NCI-H526 (cell line): Measurements from ENCODE around the gene CUBN.
"Not testable (repeated sequence)": the region's sequence is repeated elsewhere in the genome, so short reads cannot be mapped to it uniquely, and the experiment has no call there.

Source experiments
- DNase-seq, 2 experiments: peaks; one replicate each; lab custom pipeline; 2025; lab: John Stamatoyannopoulos, UW

The CUBN gene

DNA sequence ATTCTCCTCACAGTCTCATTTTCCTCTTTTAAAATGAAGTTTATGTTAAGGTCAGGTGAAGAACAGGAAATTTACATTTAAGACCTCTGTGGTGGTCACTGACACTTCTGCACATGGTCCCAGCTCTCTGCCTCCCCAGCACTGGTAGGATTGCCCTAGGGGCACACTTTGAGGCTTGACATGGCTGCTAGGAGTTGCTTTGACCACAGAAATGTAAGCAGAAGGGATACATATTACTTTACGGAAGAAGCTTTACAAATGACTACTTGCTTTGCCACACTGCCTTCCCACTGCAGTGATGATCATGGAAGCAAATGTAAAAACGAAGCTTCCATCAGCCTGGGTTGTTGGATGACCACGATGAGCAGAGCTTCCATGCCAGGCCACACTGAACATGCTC, 259.3 kb downstream of the CUBN start:
- DNase-seq: no peak

DNA sequence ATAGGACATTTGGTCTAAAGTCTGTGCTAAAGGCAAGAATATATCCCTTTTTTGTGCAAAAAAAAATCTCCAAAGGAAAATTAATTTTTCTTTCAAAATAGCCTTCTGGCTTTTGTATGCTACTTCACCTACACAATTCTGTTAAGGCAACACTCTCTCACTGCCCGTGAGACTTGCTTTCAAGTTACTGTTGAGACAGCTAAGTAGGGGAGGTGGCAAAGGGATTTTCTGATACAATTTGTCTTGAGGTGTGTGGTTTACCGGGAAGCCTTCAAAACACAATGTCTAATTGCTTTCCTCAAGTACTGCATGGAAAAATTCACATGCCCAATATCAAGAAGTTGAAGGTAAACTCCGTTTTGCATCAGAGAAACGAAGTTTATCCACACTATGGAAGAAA, 261.6 kb downstream of the CUBN start:
- no peak for DNase-seq

DNA sequence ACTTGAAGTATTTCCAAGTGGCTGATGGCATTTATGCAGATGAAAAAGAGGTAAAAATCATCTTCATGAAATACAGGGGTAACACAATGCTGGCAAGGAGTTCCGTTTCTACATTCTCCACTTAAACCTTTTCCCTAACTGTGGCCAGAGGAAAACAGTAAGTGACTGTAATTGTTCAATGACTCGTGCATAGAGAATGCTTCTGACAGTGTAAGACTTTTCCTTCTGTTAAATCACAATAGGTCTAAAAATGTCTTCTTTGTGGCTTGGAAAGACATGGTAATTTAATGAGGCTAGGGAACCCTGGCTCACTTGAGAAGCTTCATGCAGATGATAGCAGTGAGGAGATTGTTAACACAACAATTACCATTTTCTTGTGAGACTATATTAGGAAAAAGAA, 262.1 kb downstream of the CUBN start:
- DNase-seq: no peak

DNA sequence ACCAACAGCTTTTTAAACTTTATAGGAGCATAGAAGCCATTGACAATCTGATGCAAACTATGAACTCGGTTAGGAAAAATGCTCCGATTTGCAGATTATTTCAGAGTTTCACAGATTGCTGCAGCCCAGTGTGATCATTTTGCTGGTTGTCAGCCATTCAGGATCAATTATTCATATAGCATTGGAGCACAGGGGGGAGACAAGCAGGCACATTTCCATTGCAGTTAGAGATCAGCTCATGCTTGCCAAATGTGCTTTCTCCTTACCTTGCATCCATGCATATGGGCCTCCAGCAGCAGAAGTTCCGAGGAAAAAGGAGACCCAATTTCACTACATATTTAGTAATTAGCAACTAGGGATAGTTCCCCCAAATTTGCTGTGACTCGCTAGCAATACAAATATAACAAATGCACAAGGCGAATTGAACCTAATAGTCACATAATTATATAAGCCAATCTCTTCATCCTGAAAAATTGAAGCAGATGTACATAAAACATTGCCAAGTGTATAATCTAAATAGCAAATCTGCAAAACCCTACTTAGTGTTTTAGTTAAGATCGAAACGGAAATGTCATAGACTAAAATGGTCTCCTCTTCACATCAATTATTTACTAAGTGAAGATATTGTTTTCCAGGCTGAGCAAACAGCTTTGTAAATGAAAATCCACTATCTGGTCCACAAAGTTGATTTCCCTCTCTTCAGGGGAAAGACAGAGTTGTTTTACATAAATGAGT, 262.9 kb downstream of the CUBN start:
- DNase-seq: no peak

DNA sequence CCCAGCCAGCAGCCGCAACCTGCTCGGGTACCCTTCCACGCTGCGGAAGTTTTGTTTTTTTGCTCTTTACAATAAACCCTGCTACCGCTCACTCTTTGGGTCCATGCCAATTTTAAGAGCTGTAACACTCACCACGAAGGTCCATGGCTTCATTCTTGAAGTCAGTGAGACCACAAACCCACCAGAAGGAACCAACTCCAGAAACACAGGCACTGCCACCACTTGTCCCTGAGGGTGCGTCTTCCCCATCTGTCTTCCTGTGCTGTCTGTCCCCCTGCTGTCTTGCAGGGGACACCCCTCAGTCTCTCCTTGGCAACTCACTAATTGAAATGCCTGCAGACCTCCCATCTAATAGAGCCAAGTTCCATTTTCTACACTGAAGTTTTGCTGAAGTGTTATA, 263.8 kb downstream of the CUBN start:
- no peak for DNase-seq

GRCh38 chr10:16863766-16864165, 265.8 kb downstream of the CUBN start:
- no peak for DNase-seq

DNA sequence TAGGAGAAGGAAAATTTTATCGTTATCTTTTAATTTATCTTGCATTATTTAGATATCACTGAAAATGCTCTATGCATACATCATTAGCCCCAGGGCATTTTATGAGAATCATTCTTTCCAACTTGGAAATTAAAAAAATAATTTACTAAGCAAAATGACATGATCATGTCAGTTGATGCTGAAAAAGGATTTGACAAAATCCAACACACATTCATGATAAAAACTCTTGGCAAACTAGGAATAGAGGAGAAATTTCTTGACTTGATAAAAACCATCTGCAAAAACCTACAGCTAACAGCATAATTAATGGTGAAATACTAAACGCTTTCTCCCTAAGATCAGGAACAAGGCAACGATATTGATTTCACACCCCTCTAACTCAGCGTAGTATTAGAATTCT, 272.2 kb downstream of the CUBN start:
- no peak for DNase-seq

GRCh38 chr10:16856567-16856966, 273.0 kb downstream of the CUBN start:
- DNase-seq: peak in 1 of 2 experiments; percentile 9

DNA sequence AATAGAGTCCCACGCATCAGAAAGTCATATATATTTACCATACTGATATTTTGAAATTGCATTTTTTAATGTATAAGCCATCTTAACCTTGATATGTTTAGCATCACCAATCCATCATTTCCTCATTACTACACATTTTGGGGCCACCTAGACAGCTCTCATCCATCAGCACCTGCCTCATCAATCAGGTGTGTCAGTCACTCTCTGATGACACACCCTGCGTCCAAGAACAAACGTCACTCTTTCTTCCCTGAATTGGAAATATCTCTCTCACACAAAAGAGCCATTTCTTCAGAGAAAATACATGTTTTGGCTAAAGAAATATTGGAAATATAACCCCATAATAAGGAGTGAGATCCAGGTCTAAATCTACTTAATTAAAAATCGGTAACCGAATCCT, 273.5 kb downstream of the CUBN start:
- DNase-seq: no peak

- no peak for DNase-seq
Measured at GRCh38 chr10:16854623-16855022, 275.0 kb downstream of the CUBN start.

DNA sequence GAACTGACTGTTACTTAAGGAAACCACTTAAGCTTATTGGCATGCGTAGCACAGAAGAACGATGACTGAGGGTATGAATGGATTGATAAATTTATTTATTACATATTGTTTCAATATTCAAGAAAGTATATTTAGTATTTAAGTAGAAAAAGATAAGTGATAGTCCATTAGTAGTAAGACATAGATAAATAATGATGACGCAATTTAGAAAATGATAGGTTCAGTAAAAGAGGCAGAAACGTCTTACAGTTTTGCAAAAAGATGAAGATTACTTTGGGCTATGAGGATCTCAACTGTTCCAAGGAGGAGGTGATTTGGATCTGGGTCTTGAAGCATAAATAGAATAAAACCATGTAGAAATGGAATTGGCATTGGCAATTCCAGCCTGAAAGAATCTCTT, 275.8 kb downstream of the CUBN start:
- no peak for DNase-seq

- DNase-seq: peak in 1 of 2 experiments; percentile 21
Measured at GRCh38 chr10:16853201-16853600, 276.4 kb downstream of the CUBN start.

DNA sequence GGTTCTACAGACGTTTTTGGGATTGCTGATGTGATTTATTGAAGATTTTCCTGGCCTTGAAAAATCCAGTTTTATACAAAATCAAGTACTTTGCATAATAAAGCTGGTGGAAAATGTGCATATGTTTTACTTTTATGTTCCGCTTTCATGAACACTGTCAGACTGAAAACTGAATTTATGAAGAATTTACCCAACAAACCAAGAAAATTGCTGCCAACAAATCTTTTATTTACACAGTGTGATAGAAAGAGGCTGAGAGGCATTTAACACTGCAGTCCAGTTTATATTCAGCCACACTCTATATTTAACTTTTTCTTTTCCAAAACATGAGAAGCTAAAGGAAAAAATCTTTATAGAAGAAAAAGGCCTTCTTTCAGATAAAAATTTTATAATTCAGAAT, 277.0 kb downstream of the CUBN start:
- DNase-seq: no peak

DNA sequence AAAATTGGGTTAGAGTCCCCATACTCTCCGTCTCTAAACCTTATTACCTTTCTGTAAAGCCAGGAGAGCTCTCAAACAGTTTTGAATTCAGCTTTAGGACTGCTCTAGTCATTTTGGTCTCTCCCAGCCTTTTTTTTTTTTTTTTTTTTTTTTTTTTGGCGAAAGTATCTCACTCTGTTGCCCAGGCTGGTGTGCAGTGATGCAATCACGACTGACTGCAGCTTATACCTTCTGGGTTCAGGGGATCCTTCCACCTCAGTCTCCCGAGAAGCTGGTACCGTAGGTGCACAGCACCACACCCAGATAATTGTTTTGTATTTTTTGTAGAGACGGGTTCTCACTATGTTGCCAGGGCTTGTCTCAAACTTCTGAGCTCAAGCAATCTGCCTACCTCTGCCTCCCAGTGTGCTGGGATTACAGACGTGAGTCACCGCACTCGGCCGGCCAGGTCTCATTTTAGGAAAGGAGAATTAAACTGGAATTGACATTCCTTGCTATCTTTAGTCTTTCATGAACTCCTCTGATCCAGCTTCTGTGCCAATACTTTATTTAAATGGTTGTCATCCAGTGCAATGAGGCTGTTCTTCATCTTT, 281.0 kb downstream of the CUBN start:
- DNase-seq: no peak

DNA sequence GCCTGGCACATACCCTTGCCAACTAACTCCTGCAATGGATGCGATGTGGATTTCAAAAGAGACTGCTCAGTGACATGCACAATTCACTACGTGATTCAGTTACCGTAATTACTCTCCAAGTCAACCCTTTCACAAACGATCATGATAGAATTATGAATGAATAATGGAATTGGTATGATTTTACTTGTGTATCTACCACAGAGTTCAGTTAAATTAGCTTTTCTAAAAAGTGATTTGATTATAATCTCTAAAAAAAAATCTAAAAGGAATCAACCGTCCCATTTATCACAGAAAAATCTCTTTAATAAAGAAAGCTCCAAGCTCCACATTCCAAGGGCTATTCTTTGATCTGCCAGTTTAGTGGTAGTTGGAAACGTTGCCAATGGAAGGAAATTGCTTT, 282.0 kb downstream of the CUBN start:
- no peak for DNase-seq

DNA sequence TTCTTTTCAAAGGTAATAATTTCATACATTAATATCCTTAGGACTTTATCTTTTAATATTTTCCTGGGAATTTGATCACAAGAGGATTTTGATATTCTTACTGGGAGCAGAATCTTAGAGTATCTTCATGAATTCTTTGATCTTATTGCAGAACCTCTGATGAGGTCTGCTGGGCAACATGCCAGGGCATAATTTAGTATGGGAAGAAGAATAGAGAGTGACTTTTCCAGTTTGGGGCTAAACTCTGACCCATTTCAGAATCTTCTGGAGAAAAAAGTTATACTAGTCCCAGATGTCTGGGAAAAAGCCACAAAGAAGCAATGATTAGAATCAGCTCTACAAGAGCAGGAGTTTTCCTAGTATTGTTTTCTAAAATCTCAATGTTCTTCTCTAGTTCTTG, 284.4 kb downstream of the CUBN start:
- no peak for DNase-seq

DNA sequence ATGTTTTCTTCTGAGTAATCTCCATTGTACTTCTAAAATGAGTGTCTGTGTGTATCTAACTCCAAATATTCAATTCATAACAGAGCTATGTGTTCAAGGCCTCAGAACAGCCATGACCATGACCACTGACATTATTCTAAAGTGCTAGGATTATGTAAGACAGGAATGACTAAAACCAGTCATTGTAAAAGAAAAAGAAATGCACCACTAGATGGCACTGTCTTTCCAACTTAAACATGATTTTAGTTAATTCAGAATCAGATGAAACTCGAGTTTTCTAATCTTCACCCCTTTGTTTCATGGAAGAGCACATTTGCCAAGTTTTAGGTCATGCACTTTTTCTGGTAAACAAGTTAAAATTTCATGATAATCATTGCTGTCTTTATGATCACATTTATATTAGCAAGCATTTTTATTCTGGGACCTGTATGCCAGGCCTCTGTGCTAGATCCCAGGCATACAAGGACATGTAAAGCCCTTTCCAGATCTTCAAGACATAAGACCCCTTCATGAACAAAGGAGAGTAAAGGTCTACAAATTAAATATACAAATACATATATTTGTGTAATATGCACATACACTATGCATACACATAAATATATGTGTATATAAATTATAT, 286.2 kb downstream of the CUBN start:
- DNase-seq: peak; percentile 13 to 87

GRCh38 chr10:16835228-16835627, 294.4 kb downstream of the CUBN start:
- no peak for DNase-seq

GRCh38 chr10:16832351-16833080, 297.1 kb downstream of the CUBN start:
- no peak for DNase-seq

DNA sequence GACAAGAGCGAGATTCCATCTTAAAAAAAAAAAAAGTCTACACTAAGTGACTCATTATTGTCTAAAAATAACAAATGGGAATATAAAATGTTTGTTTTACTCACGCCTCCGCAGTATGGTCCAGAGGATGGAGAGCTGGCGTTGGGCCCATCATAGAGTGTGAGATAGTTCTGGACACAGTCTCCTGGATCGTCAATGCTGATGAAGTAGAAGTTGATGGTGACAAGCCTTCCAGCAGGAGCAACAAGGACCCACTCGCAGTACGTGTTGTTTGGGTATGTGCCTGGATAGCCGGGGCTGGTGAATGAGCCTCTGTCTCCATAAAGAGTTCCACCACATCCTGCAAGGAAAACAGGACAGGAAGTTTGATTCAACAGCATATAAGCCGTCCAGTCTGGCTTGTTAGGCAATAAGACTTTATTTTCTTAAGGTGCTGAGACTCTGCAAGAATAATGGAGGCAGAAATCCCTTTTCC, 300.9 kb downstream of the CUBN start:
- no peak for DNase-seq

- peak; percentile 48 to 86 for DNase-seq
Measured at GRCh38 chr10:16828114-16828568, 301.5 kb downstream of the CUBN start.

GRCh38 chr10:16827474-16827873, 302.1 kb downstream of the CUBN start:
- not testable (repeated sequence) for DNase-seq
